ENCODE data around the gene IL17RD. TPM values are rescaled to one million over a fixed set of nuclear protein-coding genes. Genes with fewer than 3 reads are reported as not detected.

IL17RD gene
- total and polyA plus RNA-seq, 7 donors: 0.19 to 1.8 (median 0.86) TPM

- Histone ChIP-seq H3K4me1 (no peaks in the 10 kb centered on the region), H3K9me3 (no peaks in the 10 kb centered on the region), H3K36me3 (ENCODE audit: insufficient read depth in 1 of 2, low read depth in 1 of 2) (no peaks in the 10 kb centered on the region), H3K27me3 (ENCODE audit: insufficient read depth in 3 of 3, low read length in 2 of 3) (peaks cover 0 to 17% (median 2%) of the 10 kb centered on the region in 3 donors), H3K27ac (no peak overlapping the region), H3K4me3 (no peak overlapping the region)
- ATAC-seq (no peak), DNase-seq (no peak)
- WGBS, 3 donors: 89 to 94% (median 94%) methylated on average over 4 of the region's 4 CpGs
- intact Hi-C loops (cut with DNase I): loop anchor here in 1 of 2 donors (10.0 kb wide), 1 partner anchor 79 kb away; no protein-coding TSS in a partner anchor
- TF ChIP-seq CTCF (IDR thresholded peaks at IDR 0.05): no peak
Measured at GRCh38 chr3:57074135-57074534, 91.0 kb downstream of the IL17RD start.

- no peak overlapping the region for H3K27ac ChIP-seq
- H3K9me3 ChIP-seq: no peaks in the 10 kb centered on the region
- peaks cover 2% of the 10 kb centered on the region for H3K4me1 ChIP-seq
- H3K36me3 ChIP-seq (ENCODE audit: insufficient read depth in 1 of 2, low read depth in 1 of 2): no peaks in the 10 kb centered on the region
- H3K4me3 ChIP-seq: no peak overlapping the region
- ATAC-seq (no peak), DNase-seq (no peak)
- 88 to 95% (median 94%) methylated on average over 3 of the region's 3 CpGs for WGBS, 3 donors
- intact Hi-C loops (cut with DNase I): loop anchor here in 1 of 2 donors (10.0 kb wide), 1 partner anchor 79 kb away; no protein-coding TSS in a partner anchor
- H3K27me3 ChIP-seq (ENCODE audit: insufficient read depth in 3 of 3, low read length in 2 of 3): peaks cover 0 to 17% (median 2%) of the 10 kb centered on the region in 3 donors
- TF ChIP-seq CTCF (IDR thresholded peaks at IDR 0.05): no peak
Measured at GRCh38 chr3:57073628-57074027, 91.5 kb downstream of the IL17RD start.

GRCh38 chr3:57069503-57069902 is 95.7 kb downstream of the IL17RD start:
- Histone ChIP-seq H3K27ac (no peak overlapping the region), H3K9me3 (no peaks in the 10 kb centered on the region), H3K4me1 (peaks cover 7% of the 10 kb centered on the region), H3K4me3 (no peak overlapping the region), H3K36me3 (ENCODE audit: insufficient read depth in 1 of 2, low read depth in 1 of 2) (no peaks in the 10 kb centered on the region), H3K27me3 (ENCODE audit: insufficient read depth in 3 of 3, low read length in 2 of 3) (peaks cover 0 to under 1% (median 0%) of the 10 kb centered on the region in 3 donors)
- intact Hi-C loops (cut with DNase I): no loop called here
- no peak for ATAC-seq
- no peak for TF ChIP-seq CTCF (IDR thresholded peaks at IDR 0.05)
- no peak for DNase-seq
- 50 to 66% (median 61%) methylated on average over 5 to 6 of the region's 6 CpGs for WGBS, 3 donors

- intact Hi-C loops (cut with DNase I): no loop called here
Measured at GRCh38 chr3:57068437-57069089, 96.6 kb downstream of the IL17RD start.

More at GRCh38 chr3:57068437-57069089, 96.6 kb downstream of the IL17RD start:
- DNase-seq (peak; percentile 58 to 64), ATAC-seq (peak; percentile 60 to 94 (median 86))
- 33 to 56% (median 34%) methylated on average over 11 of the region's 11 CpGs for WGBS, 3 donors
- Histone ChIP-seq H3K4me3 (no peak overlapping the region), H3K27ac (no peak overlapping the region), H3K4me1 (peaks cover 7% of the 10 kb centered on the region), H3K36me3 (ENCODE audit: insufficient read depth in 1 of 2, low read depth in 1 of 2) (no peaks in the 10 kb centered on the region), H3K27me3 (ENCODE audit: insufficient read depth in 3 of 3, low read length in 2 of 3) (no peaks in the 10 kb centered on the region), H3K9me3 (no peaks in the 10 kb centered on the region)
- no peak for TF ChIP-seq CTCF (IDR thresholded peaks at IDR 0.05)
